HL-60/S4 treated with retinoic acid at 250 ng/mL for 4 days and 3 days (cell line): ENCODE data around the gene MLXIP.

Experiments used
- in situ Hi-C: fragments of 300-500 bp; cut with MboI; formaldehyde crosslinking; loops from 2 replicates; pipeline ENCODE4 v1.7.0; 2022; ENCODE audit warnings: low sequenced_read_pairs

Gene MLXIP

DNA sequence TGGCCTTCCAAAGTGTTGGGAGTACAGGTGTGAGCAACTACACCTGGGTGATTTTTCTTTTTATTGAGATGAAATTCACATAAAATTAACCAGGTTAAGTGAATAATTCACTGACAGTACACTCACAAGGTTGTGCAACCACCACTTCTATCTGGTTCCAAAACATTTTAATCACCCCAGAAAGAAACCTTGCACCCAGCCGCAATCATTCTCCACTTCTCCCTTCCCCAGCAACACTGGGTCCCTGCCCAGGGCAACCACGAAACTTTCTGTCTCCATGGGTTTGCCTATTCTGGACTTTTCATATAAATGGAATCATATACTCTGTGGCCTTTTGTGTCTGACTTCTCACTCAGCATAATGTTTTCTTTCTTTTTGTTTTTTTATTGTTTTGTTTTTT lies 26.3 kb upstream of the MLXIP start:
- in situ Hi-C loops: loop anchor here (10.0 kb wide), 1 partner anchor 73 kb away; no protein-coding TSS in a partner anchor

DNA sequence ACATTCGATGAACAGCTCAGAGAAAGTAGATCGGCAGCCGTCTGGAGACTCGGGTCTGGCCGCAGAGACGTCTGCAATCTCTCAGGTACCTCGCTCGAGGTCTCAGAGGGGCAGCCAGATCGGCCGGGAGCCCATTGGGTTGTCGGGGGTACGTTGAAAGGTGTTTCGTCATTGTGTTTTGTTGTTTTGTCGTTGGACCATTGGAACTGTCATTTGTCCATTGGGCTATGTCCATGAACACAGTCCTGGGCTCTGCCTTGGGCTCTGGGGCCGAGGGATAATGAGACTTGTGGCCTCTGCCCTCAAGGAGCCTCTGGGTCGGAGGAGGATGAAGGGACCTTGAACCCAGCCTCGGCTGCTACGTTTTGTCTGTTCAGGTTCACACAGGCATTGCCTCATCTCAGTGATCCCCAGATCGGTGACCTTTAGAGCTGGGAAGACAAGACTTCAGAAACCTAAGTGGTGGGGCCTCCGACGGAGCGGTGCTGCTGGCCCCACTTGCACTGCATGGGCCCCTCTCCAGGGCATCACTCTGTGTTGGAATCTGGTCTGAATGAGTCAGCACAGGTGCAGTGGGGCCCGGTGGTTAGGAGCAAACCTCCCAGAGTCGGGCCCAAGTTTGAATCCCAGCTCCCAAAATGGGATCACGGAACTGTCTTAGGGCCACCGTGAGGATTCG lies 23.6 kb upstream of the MLXIP start:
- in situ Hi-C loops: loop anchor here (10.0 kb wide), 1 partner anchor 70 kb away; no protein-coding TSS in a partner anchor

DNA sequence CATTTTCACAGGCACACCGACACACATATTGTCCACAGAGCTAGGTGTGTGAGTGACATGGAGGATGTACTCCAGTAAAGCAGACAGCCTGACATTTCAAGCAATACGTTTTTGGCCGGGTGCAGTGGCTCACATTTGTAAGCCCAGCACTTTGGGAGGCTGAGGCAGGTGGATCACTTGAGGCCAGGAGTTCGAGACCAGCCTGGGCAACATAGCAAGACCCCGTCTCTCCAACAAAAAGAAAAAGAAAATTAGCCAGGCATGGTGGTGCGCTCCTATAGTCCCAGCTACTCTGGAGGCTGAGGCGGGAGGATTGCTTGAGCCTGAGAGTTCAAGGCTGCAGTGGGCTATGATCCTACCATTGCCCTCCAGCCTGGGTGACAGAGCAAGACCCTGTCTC lies 22.1 kb upstream of the MLXIP start:
- in situ Hi-C loops: loop anchor here (10.0 kb wide), 1 partner anchor 68 kb away; no protein-coding TSS in a partner anchor

DNA sequence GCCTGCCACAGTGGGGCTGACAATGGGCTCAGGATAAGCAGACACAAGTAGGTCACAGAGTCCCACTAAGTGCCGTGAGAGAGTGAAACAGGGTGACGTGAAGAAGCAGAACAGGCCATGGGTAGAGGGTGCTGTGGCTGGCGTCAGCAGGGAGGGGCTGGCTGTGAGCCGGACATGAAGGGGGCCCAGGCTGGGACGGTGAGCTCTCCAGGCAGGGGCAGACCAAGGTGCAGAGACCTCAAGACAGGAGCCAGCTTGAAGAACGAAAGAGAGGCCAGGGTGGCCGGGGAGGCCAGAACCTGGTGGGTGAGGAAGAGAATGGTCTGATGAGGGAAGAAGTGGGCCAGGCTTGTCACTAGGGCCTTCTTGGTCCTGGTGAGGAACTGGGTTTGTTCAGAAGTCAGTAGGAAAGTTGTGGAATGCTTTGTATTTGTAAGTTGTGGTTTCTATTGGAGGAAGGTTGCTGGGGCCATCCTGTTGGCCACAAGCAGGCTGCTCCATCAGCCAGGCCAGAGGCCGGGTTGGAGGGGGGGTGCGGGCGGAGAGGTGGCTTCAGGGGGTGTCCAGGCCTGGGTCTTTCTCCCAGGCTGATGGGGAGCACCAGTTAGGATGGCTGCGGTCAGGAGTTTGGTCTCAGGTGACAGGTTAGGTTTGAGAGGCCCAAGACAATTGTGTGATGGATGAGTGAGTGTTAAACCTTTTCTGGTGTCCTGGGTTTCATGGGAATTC lies 21.4 kb upstream of the MLXIP start:
- in situ Hi-C loops: loop anchor here (10.0 kb wide), 1 partner anchor 68 kb away; no protein-coding TSS in a partner anchor

DNA sequence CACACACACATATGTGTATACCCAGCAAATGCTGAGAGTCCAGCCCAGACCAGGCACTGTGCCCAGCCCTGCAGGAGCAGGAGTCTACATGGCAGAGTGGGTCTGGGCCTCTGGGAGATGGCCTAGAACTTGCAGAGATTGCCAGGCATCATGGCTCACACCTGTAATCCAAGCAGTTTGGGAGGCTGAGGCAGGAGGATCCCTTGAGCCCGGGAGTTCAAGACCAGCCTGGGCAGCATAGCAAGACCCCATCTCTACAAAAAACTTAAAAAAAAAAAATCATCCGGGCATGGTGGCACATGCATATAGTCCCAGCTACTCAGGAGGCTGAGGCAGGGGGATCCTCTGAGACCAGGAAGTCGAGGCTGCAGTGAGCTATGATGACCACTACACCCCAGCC lies 20.8 kb upstream of the MLXIP start:
- in situ Hi-C loops: loop anchor here (10.0 kb wide), 1 partner anchor 67 kb away; no protein-coding TSS in a partner anchor

DNA sequence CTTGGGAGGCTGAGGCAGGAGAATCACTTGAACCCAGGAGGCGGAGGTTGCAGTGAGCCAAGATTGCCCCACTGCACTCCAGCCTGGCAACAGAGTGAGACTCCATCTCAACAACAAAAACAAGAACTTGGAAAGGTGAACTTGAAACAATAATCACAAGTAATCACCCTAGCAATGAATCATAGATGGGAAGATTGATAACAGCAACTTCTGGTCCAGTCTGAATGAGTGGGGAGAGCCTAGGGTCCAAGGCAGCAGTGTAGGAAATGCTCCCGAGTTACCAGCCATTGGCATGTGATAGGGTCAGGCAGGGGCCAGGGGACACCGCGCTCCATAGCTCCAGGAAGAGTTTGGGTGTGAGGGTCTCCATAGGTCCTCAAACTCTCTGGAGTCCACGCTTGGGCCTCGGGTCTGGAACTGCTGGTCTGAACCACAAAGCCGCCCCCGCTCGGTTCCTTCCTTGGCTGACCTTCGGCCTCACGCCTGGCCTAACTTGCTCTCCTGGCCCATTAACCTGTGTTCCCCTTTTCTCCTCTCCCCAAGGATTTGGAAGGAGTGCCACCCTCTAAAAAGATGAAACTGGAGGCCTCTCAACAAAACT lies 19.9 kb upstream of the MLXIP start:
- in situ Hi-C loops: loop anchor here (10.0 kb wide), 1 partner anchor 66 kb away; no protein-coding TSS in a partner anchor

DNA sequence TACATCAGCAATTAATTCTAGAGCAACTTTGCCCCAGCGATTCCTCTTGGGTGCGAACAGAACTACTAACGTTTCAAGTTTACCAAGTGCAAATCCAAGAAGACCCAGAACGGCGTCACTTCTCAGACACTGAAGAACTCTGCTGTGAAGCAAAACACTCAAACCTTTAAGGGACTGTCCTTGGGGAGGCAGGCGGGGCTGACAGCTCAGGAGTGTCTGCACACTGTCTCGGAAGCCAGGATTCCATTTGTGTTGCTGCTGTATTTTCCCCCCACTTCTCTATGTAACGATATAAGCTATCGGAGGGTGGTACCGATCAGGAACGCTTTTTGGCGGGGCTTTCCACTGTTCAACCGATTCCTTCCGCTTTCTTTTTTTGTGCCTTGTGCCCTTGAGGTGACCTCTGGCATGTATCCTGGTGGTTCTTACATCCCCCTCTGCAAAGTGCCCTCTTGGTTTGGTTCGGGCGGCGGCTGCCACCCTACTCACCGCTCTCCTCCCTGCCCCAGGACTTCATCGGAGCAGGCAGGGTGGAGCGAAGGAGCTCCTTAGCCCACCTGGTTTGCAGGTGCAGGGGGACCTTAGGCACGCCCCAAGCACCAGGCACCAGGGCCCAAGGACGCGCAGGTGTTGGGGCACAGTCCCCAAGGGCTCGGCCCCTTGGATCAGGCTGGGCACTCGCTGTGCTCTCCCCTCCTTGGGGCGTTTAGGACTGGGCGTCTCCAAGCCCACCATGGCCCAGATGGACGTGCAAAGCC lies 19.2 kb upstream of the MLXIP start:
- in situ Hi-C loops: loop anchor here (10.0 kb wide), 1 partner anchor 65 kb away; no protein-coding TSS in a partner anchor

DNA sequence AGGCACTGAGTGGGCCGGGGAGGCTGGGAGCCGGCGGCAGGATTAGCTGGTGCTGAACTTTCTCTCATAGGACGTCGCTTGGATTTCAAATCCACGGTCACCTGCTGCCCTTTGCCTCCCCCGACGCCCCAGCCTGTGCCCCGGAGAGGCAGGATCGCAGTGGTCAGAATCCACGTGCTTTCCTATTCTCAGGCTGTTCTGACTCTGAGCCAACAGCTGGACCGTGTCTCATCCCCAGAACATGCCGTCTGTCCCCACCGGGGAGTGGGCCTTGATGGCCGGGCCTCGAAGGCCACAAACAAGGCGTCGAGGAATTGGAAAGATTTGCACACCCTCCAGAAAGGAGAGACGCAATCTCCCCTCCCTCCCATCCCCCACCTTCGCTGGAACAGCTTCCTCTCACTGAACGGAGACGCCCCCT lies 18.5 kb upstream of the MLXIP start:
- in situ Hi-C loops: no loop called here

DNA sequence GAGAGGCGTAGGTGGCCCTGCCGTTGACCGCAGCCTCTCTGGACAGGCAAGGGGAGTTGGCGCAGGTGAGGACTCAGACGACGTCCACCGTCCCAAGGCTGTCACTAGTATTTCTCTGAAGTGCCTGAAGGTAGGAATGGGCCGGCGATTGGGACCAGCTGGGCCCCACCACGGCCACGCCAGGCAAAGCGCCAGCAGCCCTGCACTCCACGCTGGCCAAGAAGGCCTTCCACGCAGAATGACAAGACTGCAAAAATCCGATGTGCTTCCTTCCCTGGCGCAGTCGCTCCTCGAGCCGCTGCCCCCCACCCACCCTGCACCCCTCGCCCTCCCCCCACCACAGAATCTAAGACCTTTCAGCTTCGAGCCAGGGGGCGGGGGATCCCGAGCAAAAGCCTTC lies 17.3 kb upstream of the MLXIP start:
- in situ Hi-C loops: no loop called here

DNA sequence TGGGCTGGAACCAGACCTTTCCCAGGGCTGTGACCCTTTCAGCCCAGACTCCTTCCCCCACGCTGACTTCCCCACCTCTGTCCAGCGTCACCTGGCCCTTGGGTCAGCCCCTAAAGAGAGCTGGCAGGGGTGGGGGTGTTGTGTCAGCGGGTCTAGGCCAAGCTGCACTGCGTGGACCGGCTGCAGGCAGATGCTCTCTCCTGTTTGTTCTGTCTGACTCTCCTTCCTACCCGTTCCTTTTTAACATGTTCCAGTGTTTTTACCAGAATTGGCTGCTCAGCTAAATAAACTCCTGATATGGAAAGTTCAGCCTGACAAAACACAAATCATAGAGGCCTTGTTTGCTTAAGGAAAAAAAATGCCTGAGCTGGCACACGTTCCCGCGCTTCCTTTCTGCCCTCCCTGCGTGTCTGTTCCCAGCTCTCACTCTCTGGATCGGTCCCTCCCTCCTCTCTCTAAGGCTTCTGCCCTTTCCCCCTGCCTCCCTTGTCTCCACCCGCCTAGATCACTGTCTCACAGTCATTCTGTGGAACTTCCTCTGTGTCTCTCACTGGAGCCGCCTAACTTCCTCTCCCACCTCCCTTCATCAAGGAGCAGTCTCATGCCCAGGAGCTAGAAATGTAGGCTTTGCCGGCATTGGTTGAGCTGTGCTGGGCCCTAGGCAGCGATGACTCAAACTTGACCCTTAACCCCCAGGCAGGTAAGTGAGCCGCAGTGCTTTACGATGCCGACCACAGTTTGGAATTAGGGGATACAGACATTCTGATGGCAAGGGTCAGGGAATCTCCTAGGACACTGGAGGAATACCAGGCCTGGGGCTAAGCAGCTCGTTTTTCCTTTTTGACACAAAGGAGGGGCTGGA lies 15.5 kb upstream of the MLXIP start:
- in situ Hi-C loops: no loop called here

DNA sequence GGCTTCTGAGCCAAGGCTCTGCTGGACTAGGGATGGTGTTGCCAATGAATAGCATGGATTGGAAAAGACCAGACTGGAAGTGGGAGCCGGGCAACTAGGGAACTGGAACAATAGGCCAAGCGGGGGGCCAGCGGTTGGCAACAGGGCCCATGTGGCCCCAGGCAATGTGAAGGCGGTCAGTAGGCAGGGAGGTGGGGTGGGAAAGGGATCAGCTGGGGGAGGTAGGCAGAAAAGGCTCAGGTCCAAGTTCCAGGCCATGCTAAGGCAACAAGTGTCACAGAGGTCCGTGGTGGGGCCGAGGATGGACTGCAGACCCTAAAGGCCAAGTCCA lies 14.9 kb upstream of the MLXIP start:
- in situ Hi-C loops: no loop called here

DNA sequence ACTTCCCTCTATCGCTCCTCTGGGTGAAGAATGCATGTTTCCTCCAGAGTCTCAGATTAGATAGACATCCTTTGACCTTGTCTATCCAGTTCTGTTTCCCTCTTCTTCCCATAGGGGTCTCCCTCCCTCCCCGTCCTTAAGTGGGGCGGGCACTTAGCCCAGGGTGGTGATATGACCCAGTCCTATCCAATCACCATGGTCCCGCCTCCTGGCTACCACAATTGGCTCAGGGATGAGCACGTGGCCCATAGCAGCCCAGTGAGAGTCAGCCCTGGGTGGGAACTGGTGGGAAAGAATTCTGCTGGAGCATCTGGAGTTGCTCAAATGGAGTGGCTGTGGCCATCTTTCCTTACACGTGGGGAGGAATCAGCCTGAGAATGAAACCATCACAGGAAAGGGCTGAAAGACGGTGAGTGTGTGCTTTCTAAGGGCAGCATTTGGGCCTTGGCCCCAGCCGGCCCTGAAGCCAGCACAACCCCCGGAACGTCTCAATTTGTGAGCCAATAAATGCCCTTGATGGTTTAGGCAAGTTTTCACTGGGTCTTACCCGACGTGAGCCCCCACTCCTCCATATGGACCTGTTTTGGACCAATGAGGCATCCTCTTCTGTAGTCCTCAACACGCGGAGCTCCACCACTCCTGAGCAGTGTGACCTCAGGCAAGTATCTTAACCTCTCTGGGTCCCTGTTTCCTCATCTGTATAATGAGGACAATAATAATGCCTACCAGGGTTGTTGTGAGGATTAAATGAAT lies 14.4 kb upstream of the MLXIP start:
- in situ Hi-C loops: no loop called here

DNA sequence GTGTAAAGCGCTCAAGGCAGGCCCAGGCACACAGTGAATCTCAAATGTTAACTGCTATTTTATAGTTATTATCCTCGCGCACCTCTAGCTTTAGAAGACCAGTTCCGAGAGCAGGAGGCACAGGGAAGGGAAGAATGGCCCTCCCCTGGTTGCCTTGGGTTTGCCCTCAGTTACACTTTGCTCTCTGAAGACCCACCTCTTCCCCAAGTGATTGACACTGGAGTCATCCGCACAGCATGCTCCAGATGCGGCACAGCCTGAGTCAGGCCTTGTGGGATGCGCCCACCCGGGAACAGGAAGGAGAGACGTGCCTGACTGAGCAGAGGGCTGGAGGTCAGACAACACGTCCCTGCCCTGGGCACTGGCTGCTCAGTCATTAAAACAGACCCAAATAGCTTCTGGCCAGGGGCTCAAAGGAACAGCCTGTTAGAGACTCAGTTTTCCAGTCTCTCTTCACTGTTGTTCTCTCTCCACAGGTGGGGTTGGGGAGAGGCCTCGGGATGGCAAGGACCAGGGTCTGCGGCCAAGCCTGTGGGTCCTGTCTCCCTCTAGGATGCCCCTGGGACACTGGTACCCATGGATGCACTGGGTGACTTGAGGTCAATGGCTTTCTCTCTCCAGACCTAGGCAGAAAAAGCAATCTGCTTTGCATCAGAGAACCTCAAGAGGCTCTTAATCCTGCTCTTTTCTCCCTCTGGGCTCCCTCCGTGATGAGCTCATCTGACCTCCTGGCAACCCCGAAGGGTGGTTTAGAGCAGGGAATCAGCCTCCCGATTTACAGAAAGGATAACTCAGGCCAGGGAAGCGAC lies 13.6 kb upstream of the MLXIP start:
- in situ Hi-C loops: no loop called here

DNA sequence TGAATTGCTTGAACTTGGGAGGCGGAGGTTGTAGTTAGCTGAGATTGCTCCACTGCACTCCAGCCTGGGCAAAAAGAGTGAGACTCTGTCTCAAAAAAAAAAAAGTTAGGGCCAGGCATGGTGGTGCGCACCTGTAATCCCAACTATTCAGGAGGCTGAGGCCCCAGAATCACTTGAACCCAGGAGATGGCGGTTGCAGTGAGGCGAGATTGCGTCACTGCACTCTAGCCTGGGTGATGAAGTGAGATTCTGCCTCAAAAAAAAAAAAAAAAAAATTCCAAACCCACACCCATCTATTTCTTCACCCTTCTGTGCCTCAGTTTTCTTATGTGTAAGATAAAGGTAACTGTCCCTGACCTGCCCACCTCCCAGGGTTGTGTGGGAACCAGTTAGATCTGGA lies 11.0 kb upstream of the MLXIP start:
- in situ Hi-C loops: no loop called here

DNA sequence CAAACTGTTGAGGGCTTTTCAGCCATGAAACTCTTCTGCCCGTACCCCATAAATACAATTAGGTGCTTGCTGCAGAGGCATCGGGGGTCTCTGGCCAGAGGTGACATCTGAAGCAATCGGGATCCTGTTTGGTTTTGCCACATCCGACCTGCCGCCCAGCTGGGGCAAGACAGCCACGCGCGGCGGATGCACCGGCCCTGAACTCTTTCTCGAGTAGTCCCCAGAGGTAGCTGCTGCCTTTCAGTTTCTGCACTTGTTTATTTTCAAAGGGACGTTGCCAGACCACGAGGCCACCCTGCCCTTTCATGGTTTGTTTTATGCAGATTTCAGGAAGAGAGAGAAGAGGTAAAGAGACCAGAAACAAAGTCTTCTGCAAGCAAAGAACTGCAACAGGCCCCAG lies 10.6 kb upstream of the MLXIP start:
- in situ Hi-C loops: no loop called here

DNA sequence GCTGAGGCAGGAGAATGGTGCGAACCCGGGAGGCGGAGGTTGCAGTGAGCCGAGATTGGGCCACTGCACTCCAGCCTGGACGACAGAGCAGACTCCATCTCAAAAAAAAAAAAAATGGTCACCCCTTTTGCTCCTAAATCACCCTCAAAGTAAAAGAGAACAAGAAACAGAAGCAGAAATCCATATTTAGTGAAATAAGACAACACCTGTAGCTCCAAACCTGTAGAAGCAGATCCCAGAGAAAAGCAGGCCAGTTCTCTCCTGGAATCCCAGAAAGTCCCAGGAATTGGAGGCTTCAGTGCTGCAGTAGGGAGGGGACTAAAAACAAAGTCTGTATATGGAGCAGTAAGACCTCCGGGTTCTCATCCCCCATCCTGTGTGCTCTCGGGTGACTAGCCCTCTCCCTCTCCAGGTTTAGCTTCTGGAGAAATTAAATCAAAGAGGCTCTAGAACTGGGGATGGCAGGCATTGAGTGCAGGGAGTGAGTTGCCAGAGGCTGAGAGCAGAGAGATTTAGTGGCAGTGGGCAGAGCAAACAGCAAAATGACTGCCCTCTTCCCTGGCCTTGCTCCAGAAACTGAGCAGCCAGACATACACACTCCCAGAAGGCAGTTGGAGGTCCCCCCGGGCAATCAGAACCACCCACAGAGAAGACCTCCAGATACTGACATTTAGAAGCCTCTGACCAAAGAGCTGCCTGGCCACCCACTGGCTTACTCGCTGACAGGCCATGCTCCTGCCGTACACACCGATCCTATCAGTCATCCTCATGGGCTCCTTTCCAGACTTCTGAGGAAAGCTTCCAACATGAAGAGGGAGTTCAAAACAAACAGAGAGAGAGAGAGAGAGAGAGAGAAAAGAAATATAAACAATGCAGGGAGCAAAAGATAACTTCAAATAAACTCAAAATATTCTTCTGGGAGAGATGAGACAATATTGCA lies 6.3 kb upstream of the MLXIP start:
- in situ Hi-C loops: no loop called here

DNA sequence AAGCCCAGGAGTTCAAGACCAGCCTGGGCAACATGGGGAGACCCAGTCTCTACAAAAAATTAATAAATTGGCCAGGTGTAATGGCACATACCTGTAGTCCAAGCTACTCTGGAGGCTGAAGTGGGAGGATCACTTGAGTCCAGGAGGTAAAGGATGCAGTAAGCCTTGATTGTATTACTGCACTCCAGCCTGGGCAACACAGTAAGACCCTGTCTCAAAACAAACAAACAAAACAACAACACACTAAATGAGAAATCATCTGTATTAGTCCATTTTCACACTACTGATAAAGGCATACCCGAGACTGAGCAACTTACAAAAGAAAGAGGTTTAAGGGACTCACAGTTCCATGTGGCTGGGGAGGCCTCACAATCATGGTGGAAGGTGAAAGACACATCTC lies 4.7 kb upstream of the MLXIP start:
- in situ Hi-C loops: no loop called here
